ENCODE data around the gene RPS14. TPM values are rescaled to one million over a fixed set of nuclear protein-coding genes. Genes with fewer than 3 reads are reported as not detected.

The RPS14 gene
- total and polyA plus RNA-seq, 2 of the 8 experiments (the other 6 are each of a cell fraction or from before 2014, with no cell fraction given) = 2,548 to 6,423 TPM

DNA sequence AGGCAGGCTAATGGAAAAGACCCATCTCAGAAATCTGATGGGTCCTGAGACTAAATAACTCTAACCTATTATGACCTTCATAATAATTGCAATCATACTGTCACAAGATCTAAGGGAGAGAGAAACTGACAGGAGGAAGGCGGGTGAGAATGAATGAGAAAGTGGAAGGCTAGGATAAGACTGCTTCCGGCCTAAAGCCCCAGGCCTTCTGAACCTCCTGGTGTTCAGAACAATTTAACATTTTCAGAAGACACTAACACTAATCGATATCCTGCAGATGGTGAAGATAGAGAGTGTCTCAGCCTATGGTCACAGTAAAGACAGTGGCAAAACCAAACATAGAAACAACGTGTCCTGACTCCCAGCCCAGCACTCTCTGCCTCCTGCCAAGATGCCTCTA, 1.2 kb downstream of the RPS14 start:
- peak overlapping the region; percentile 7; the same call in 1 of the 2 replicates for H2AK5ac ChIP-seq (ENCODE audit: low read depth, low read length)
- no peak overlapping the region for H3K4ac ChIP-seq (replicated peaks; ENCODE audit: insufficient read length, low read depth, low read length)
- no peaks in the 10 kb centered on the region for H3K27me3 ChIP-seq (replicated peaks in 1 of 4; ENCODE audit: control insufficient read depth in 3 of 4, extremely low read depth in 1 of 4, insufficient read depth in 3 of 4, low read length in 3 of 4)
- no peaks in the 10 kb centered on the region for H3K9me3 ChIP-seq (ENCODE audit: insufficient read depth in 2 of 2, low read depth in 1 of 2, low read length in 1 of 2)
- no peak overlapping the region for H3K18ac ChIP-seq (ENCODE audit: extremely low read depth, low read length)
- H4K91ac ChIP-seq (replicated peaks; ENCODE audit: insufficient read length, low read length) = no peak overlapping the region
- peak overlapping the region; percentile 97 to 100 (median 98) for H3K4me3 ChIP-seq (ENCODE audit: extremely low read depth in 1 of 4, insufficient read depth in 2 of 4, low read depth in 3 of 4, low read length in 4 of 4)
- peak overlapping the region; percentile 96 to 98 (median 98) for H3K9ac ChIP-seq (replicated peaks in 1 of 4; ENCODE audit: extremely low read depth in 1 of 4, low read depth in 3 of 4, low read length in 3 of 4)
- POLR2A ChIA-PET (ENCODE audit: partially characterized antibody) = interaction anchor here (0.9 to 7.7 kb wide), 17 partner anchors 9 to 279 kb away, joined by 3 to 51 read pairs (median 4); partner anchors contain the start of gene CD74
- no peak overlapping the region for H2BK120ac ChIP-seq (replicated peaks; ENCODE audit: low read depth, low read length)
- peak overlapping the region; percentile 100; the same call in 1 of the 2 replicates for H2BK5ac ChIP-seq (ENCODE audit: low read depth, low read length)
- no peak overlapping the region for H3K23ac ChIP-seq (ENCODE audit: insufficient read length)
- FAIRE-seq (no peak), DNase-seq (ENCODE audit: low read depth in 1 of 2, low spot score in 2 of 2) (no peak)
- H3K79me2 ChIP-seq (ENCODE audit: control insufficient read depth in 1 of 2, insufficient read depth in 2 of 2, low read length in 2 of 2) = peaks cover 14 to 35% of the 10 kb centered on the region in 2 experiments
- no peak overlapping the region for H4K5ac ChIP-seq (ENCODE audit: insufficient read length, low read depth, low read length)
- CTCF ChIA-PET (ENCODE audit: partially characterized antibody) = interaction anchor here (0.7 kb wide), 1 partner anchor 76 kb away, joined by 3 read pairs; no protein-coding TSS in a partner anchor
- no peak overlapping the region for H3K56ac ChIP-seq (replicated peaks; ENCODE audit: insufficient read length, low read depth, low read length)
- peak overlapping the region; percentile 90 to 99 for H3K4me2 ChIP-seq (ENCODE audit: insufficient read depth in 1 of 2, low read depth in 2 of 2, low read length in 2 of 2)
- peaks cover 4% of the 10 kb centered on the region for H3K79me1 ChIP-seq (ENCODE audit: low read depth, low read length)
- H4K20me1 ChIP-seq (replicated peaks in 1 of 2; ENCODE audit: control insufficient read depth in 1 of 2, insufficient read depth in 2 of 2, low read length in 2 of 2) = peaks cover 19 to 31% of the 10 kb centered on the region in 2 experiments
- 45% methylated on average over 4 of the region's 4 CpGs; no CpG with 5 or more reads in 1 of the 2 experiments for WGBS, 2 experiments (ENCODE audit: extremely low coverage in 1 of 2, insufficient coverage in 1 of 2, insufficient read length in 1 of 2, insufficient replicate concordance in 2 of 2, low coverage in 1 of 2, low lambda C conversion rate in 2 of 2, missing lambda C conversion rate in 1 of 2)
- H2AFZ ChIP-seq (ENCODE audit: low read length) = no peak overlapping the region
- H3K14ac ChIP-seq (ENCODE audit: insufficient read length) = no peak overlapping the region
- H2BK15ac ChIP-seq (ENCODE audit: low read length) = no peak overlapping the region
- peaks cover 12% of the 10 kb centered on the region for H3K23me2 ChIP-seq (ENCODE audit: low read depth, low read length)
- peak overlapping the region; percentile 99; the same call in 1 of the 2 replicates for H3K27ac ChIP-seq (ENCODE audit: low read depth, low read length)
- peaks cover 43 to 56% (median 50%) of the 10 kb centered on the region in 4 experiments for H3K36me3 ChIP-seq (ENCODE audit: control insufficient read depth in 2 of 4, insufficient read depth in 4 of 4, low read length in 3 of 4)
- H2BK20ac ChIP-seq (ENCODE audit: low read length) = no peak overlapping the region
- peaks cover 0 to 12% (median 7%) of the 10 kb centered on the region in 4 experiments; a peak in 5 of 7 replicates for H3K4me1 ChIP-seq (replicated peaks in 1 of 4; ENCODE audit: control insufficient read depth in 3 of 4, insufficient read depth in 4 of 4, low read length in 3 of 4)
- H4K8ac ChIP-seq (ENCODE audit: extremely low read depth, insufficient read depth, low read length) = no peak overlapping the region
- 0 out of 2 replicates have a peak overlapping the region, but pooled peaks have one; percentile 12 for H2BK12ac ChIP-seq (ENCODE audit: low read depth, low read length)
- TF ChIP-seq TAF1 (IDR thresholded peaks at IDR 0.05; ENCODE audit: low read depth, low read length) = no peak
- no peak for TF ChIP-seq POU5F1 (IDR thresholded peaks at IDR 0.05; ENCODE audit: low read depth, low read length)
- TF ChIP-seq, protein P1, sequence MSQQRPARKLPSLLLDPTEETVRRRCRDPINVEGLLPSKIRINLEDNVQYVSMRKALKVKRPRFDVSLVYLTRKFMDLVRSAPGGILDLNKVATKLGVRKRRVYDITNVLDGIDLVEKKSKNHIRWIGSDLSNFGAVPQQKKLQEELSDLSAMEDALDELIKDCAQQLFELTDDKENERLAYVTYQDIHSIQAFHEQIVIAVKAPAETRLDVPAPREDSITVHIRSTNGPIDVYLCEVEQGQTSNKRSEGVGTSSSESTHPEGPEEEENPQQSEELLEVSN (IDR thresholded peaks at IDR 0.05) = no peak
- no peak for TF ChIP-seq ZNF274 (IDR thresholded peaks at IDR 0.05; ENCODE audit: borderline replicate concordance, extremely low read depth, low read length)
- no peak for TF ChIP-seq SRF (IDR thresholded peaks at IDR 0.05; ENCODE audit: low read depth, low read length)
- peak in 1 of 2 experiments; percentile 25; a peak in 1 of 3 replicates for TF ChIP-seq POLR2A (IDR thresholded peaks at IDR 0.05; ENCODE audit: control extremely low read depth in 1 of 2, low read depth in 2 of 2, low read length in 2 of 2)
- TF ChIP-seq USF2 (IDR thresholded peaks at IDR 0.05; ENCODE audit: low read length) = no peak
- no peak for TF ChIP-seq EGR1 (IDR thresholded peaks at IDR 0.05; ENCODE audit: borderline replicate concordance, low read depth, low read length)
- peak; percentile 26; the same call in 1 of the 2 replicates for TF ChIP-seq POLR2AphosphoS5 (IDR thresholded peaks at IDR 0.05; ENCODE audit: low read depth, low read length)
- no peak for TF ChIP-seq CHD2 (IDR thresholded peaks at IDR 0.05; ENCODE audit: low read length)
- TF ChIP-seq RNF2 (IDR thresholded peaks at IDR 0.05; ENCODE audit: borderline replicate concordance, low read depth, low read length, missing control alignments, poor library complexity, severe bottlenecking) = no peak
- no peak for TF ChIP-seq TBP (IDR thresholded peaks at IDR 0.05; ENCODE audit: low read depth, low read length)
